Lung microvascular endothelial cell (primary cell): ENCODE results near the gene SELPLG. TPM values are rescaled to one million over a fixed set of nuclear protein-coding genes. Genes with fewer than 3 reads are reported as not detected.
"Not testable (repeated sequence)": the region's sequence is repeated elsewhere in the genome, so short reads cannot be mapped to it uniquely, and the experiment has no call there.

ENCODE experiments used
- DNase-seq, 2 donors: peaks; one replicate each; pipeline versions ENCODE4 v3.0.0 to v3.0.0-alpha.2; 2010; ENCODE audit warnings: low read depth in 2 of 2
- total RNA-seq: library from RNA; depleted of rRNA; stranded (reverse); fragments of >200 nt; gene quantifications from 2 replicates; pipeline ENCODE4 v1.2.1, GENCODE V29; 2014

The SELPLG gene
- total RNA-seq, 1 donor from 2014 or later: 0.20 TPM

- no peak for DNase-seq
These were observed 42.3 kb downstream of the SELPLG start for GRCh38 chr12:108591267-108591980.

GRCh38 chr12:108590463-108590862, 43.2 kb downstream of the SELPLG start:
- not testable (repeated sequence) for DNase-seq

GRCh38 chr12:108589840-108590229, 43.9 kb downstream of the SELPLG start:
- DNase-seq: no peak

- no peak for DNase-seq
These were observed 44.5 kb downstream of the SELPLG start for GRCh38 chr12:108589028-108589839.

- no peak for DNase-seq
These were observed 45.9 kb downstream of the SELPLG start for GRCh38 chr12:108587826-108588225.

GRCh38 chr12:108586306-108586705, 47.4 kb downstream of the SELPLG start:
- no peak for DNase-seq

- DNase-seq: no peak
These were observed 47.8 kb downstream of the SELPLG start for GRCh38 chr12:108585864-108586263.

- DNase-seq: no peak
These were observed 49.1 kb downstream of the SELPLG start for GRCh38 chr12:108584456-108585065.

- DNase-seq: no peak
These were observed 49.7 kb downstream of the SELPLG start for GRCh38 chr12:108583991-108584390.

- no peak for DNase-seq
These were observed 50.5 kb downstream of the SELPLG start for GRCh38 chr12:108582978-108583770.

GRCh38 chr12:108582509-108582908, 51.2 kb downstream of the SELPLG start:
- DNase-seq: no peak

- no peak for DNase-seq
These were observed 52.1 kb downstream of the SELPLG start for GRCh38 chr12:108581311-108582227.

GRCh38 chr12:108580531-108580930, 53.2 kb downstream of the SELPLG start:
- DNase-seq: no peak

GRCh38 chr12:108578813-108579212, 54.9 kb downstream of the SELPLG start:
- DNase-seq: no peak

- DNase-seq: no peak
These were observed 55.4 kb downstream of the SELPLG start for GRCh38 chr12:108578264-108578663.

GRCh38 chr12:108577458-108577857, 56.2 kb downstream of the SELPLG start:
- DNase-seq: no peak

- no peak for DNase-seq
These were observed 56.9 kb downstream of the SELPLG start for GRCh38 chr12:108576660-108577234.

- no peak for DNase-seq
These were observed 58.3 kb downstream of the SELPLG start for GRCh38 chr12:108575199-108575912.

GRCh38 chr12:108574276-108574675, 59.4 kb downstream of the SELPLG start:
- not testable (repeated sequence) for DNase-seq
